ENCODE results near the gene TTC28. TPM values are rescaled to one million over a fixed set of nuclear protein-coding genes. Genes with fewer than 3 reads are reported as not detected.

TTC28 gene
- total RNA-seq, 1 donor from 2014 or later = 46.2 TPM

GRCh38 chr22:28442711-28443525, 236.7 kb downstream of the TTC28 start:
- Mint-ChIP-seq H3K36me3 (no peaks in the 10 kb centered on the region), H3K27ac (peak overlapping the region; percentile 88), H3K27me3 (ENCODE audit: insufficient read depth, low read depth) (no peaks in the 10 kb centered on the region), H3K4me3 (peak overlapping the region; percentile 95), H3K9me3 (no peaks in the 10 kb centered on the region), H3K4me1 (peaks cover 38% of the 10 kb centered on the region)
- peaks cover 7% of the 10 kb centered on the region for H3K79me2 ChIP-seq (ENCODE audit: low read depth)
- peaks cover 24% of the 10 kb centered on the region for H4K20me1 ChIP-seq (ENCODE audit: low read depth)
- no peaks in the 10 kb centered on the region for H3K9me3 ChIP-seq (ENCODE audit: low read depth)
- peak overlapping the region; percentile 46 for H3K9ac ChIP-seq
- no peak overlapping the region for H2AFZ ChIP-seq (replicated peaks)
- peaks cover 5% of the 10 kb centered on the region for H3K4me1 ChIP-seq
- no peaks in the 10 kb centered on the region for H3K36me3 ChIP-seq
- H3K27me3 ChIP-seq = no peaks in the 10 kb centered on the region
- peak; percentile 49 for DNase-seq (ENCODE audit: low spot score)
- peak overlapping the region; percentile 88 for H3K4me2 ChIP-seq
- peaks cover 15% of the 10 kb centered on the region for H3F3A ChIP-seq (ENCODE audit: low read depth)
- H3K4me3 ChIP-seq = peak overlapping the region; percentile 61
- no peak overlapping the region for H3K27ac ChIP-seq
- TF ChIP-seq CTCF (IDR thresholded peaks at IDR 0.05) (no peak), EZH2 (IDR thresholded peaks at IDR 0.05) (peak; percentile 33)

- H2AFZ ChIP-seq (replicated peaks) = peak overlapping the region; percentile 62
- Mint-ChIP-seq H3K27me3 (ENCODE audit: insufficient read depth, low read depth) (no peaks in the 10 kb centered on the region), H3K9me3 (no peaks in the 10 kb centered on the region), H3K27ac (peak overlapping the region; percentile 88), H3K4me3 (peak overlapping the region; percentile 95), H3K4me1 (peaks cover 44% of the 10 kb centered on the region), H3K36me3 (no peaks in the 10 kb centered on the region)
- H3K4me1 ChIP-seq = peaks cover 5% of the 10 kb centered on the region
- H3K27me3 ChIP-seq = no peaks in the 10 kb centered on the region
- peak overlapping the region; percentile 46 for H3K9ac ChIP-seq
- DNase-seq (ENCODE audit: low spot score) = peak; percentile 91
- peaks cover 24% of the 10 kb centered on the region for H4K20me1 ChIP-seq (ENCODE audit: low read depth)
- H3F3A ChIP-seq (ENCODE audit: low read depth) = peaks cover 15% of the 10 kb centered on the region
- H3K27ac ChIP-seq = no peak overlapping the region
- peaks cover 7% of the 10 kb centered on the region for H3K79me2 ChIP-seq (ENCODE audit: low read depth)
- H3K4me2 ChIP-seq = peak overlapping the region; percentile 88
- H3K4me3 ChIP-seq = peak overlapping the region; percentile 61
- H3K36me3 ChIP-seq = no peaks in the 10 kb centered on the region
- no peak for TF ChIP-seq EZH2phosphoT487 (IDR thresholded peaks at IDR 0.05)
- peak; percentile 74 for TF ChIP-seq CTCF (IDR thresholded peaks at IDR 0.05)
- TF ChIP-seq EZH2 (IDR thresholded peaks at IDR 0.05) = peak; percentile 8
- no peaks in the 10 kb centered on the region for H3K9me3 ChIP-seq (ENCODE audit: low read depth)
Observed at GRCh38 chr22:28442264-28442710, 237.4 kb downstream of the TTC28 start.

GRCh38 chr22:28441720-28442263, 237.8 kb downstream of the TTC28 start:
- H4K20me1 ChIP-seq (ENCODE audit: low read depth) = peaks cover 24% of the 10 kb centered on the region
- H2AFZ ChIP-seq (replicated peaks) = peak overlapping the region; percentile 62
- TF ChIP-seq EZH2 (IDR thresholded peaks at IDR 0.05) (no peak), EZH2phosphoT487 (IDR thresholded peaks at IDR 0.05) (no peak), CTCF (IDR thresholded peaks at IDR 0.05) (no peak)
- no peaks in the 10 kb centered on the region for H3K36me3 ChIP-seq
- no peaks in the 10 kb centered on the region for H3K9me3 ChIP-seq (ENCODE audit: low read depth)
- no peak overlapping the region for H3K27ac ChIP-seq
- peak overlapping the region; percentile 88 for H3K4me2 ChIP-seq
- peaks cover 15% of the 10 kb centered on the region for H3F3A ChIP-seq (ENCODE audit: low read depth)
- peak overlapping the region; percentile 61 for H3K4me3 ChIP-seq
- Mint-ChIP-seq H3K27ac (peak overlapping the region; percentile 35), H3K4me3 (peak overlapping the region; percentile 95), H3K27me3 (ENCODE audit: insufficient read depth, low read depth) (no peaks in the 10 kb centered on the region), H3K4me1 (peaks cover 45% of the 10 kb centered on the region), H3K36me3 (no peaks in the 10 kb centered on the region), H3K9me3 (no peaks in the 10 kb centered on the region)
- H3K9ac ChIP-seq = no peak overlapping the region
- DNase-seq (ENCODE audit: low spot score) = peak; percentile 5
- no peaks in the 10 kb centered on the region for H3K27me3 ChIP-seq
- peaks cover 7% of the 10 kb centered on the region for H3K79me2 ChIP-seq (ENCODE audit: low read depth)
- H3K4me1 ChIP-seq = peaks cover 5% of the 10 kb centered on the region
